BLaER1 treated with 17β-estradiol and CSF1 and Interleukin-3, amounts not matched to agents 10 nM and 100 nM (cell line): ENCODE measurements around the gene SPATA20.

ENCODE experiments used
- H3K27ac ChIP-seq, 11 experiments: shearing (Covaris generic); formaldehyde crosslinking; 2 replicates each; pipeline ENCODE4 v1.8.1; 2022
- H3K27me3 ChIP-seq, 11 experiments: shearing (Covaris generic); formaldehyde crosslinking; 2 replicates each; pipeline ENCODE4 v1.8.1; 2022
- H3K36me3 ChIP-seq, 11 experiments: shearing (Covaris generic); formaldehyde crosslinking; 2 replicates each; pipeline ENCODE4 v1.8.1; 2022
- H3K4me1 ChIP-seq, 10 experiments: shearing (Covaris generic); formaldehyde crosslinking; 2 replicates each; pipeline ENCODE4 v1.8.1; 2022
- H3K4me2 ChIP-seq, 11 experiments: shearing (Covaris generic); formaldehyde crosslinking; 2 replicates each; pipeline ENCODE4 v1.8.1; 2022
- H3K4me3 ChIP-seq, 10 experiments: shearing (Covaris generic); formaldehyde crosslinking; 2 replicates each; pipeline ENCODE4 v1.8.1; 2022
- H3K9ac ChIP-seq, 11 experiments: shearing (Covaris generic); formaldehyde crosslinking; 2 replicates each; pipeline ENCODE4 v1.8.1; 2022
- H3K9me3 ChIP-seq, 11 experiments: shearing (Covaris generic); formaldehyde crosslinking; replicated peaks in 1 of 11; 2 replicates each; pipeline ENCODE4 v1.8.1; 2022
- H4K20me1 ChIP-seq, 11 experiments: shearing (Covaris generic); formaldehyde crosslinking; 2 replicates each; pipeline ENCODE4 v1.8.1; 2022
- Cebpa-rat ChIP-seq, 11 experiments: shearing (Covaris generic); IDR thresholded peaks; 2 replicates each; pipeline ENCODE4 v1.8.1; 2022

The SPATA20 gene

DNA sequence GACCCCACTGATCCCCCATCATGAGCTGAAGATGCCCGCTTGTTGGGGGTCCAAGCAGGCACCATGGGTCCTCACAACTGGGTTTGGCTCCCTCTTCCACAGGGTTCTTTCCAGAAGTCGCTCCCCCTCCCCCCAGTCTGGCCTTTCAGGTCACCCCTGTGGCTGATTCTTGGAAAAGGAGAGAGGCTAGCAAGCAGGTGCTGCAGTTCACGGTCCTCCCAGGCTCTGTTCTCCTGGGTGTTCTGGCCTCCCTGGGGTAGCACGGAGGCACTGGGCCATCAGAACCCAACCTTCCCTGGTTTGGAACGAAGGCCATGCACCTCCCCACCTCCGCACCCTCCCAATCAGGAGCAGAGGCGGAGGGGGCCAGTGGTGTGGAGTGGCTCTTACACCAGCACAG, 32.4 kb downstream of the SPATA20 start:
- Histone ChIP-seq H4K20me1 (peaks cover 0 to 6% (median 0%) of the 10 kb centered on the region in 11 experiments; a peak in 2 of 22 replicates), H3K27me3 (no peaks in the 10 kb centered on the region), H3K9ac (no peak overlapping the region), H3K4me2 (no peak overlapping the region), H3K9me3 (no peaks in the 10 kb centered on the region), H3K4me1 (no peaks in the 10 kb centered on the region), H3K4me3 (no peak overlapping the region), H3K27ac (no peak overlapping the region), H3K36me3 (no peaks in the 10 kb centered on the region)
- no peak for TF ChIP-seq Cebpa-rat (IDR thresholded peaks at IDR 0.05)

- Histone ChIP-seq H4K20me1 (peaks cover 0 to 6% (median 0%) of the 10 kb centered on the region in 11 experiments; a peak in 2 of 22 replicates), H3K27me3 (no peaks in the 10 kb centered on the region), H3K9ac (no peak overlapping the region), H3K9me3 (no peaks in the 10 kb centered on the region), H3K4me2 (no peak overlapping the region), H3K27ac (no peak overlapping the region), H3K4me3 (no peak overlapping the region), H3K36me3 (no peaks in the 10 kb centered on the region), H3K4me1 (no peaks in the 10 kb centered on the region)
- no peak for TF ChIP-seq Cebpa-rat (IDR thresholded peaks at IDR 0.05)
Observed at GRCh38 chr17:50580646-50581045, 33.7 kb downstream of the SPATA20 start.

DNA sequence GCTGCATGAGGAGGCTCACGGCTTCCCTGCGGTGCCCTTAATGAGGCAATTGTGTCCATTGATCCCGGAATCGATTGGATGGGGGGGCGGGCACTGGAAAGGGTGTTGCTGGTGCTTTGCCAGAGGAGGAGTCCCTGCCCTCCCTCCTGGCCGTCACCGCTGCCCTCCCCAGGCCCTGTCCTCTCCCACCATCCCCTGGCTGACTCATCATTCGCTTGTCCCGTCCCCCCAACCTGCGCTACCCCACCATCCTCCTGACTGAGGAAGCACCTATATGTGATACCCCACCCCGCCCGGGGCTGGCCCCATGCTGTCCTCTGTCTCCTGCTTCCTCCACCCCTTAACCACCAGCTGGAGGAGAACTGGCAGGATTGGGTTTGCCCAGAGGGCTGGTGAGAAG, 34.3 kb downstream of the SPATA20 start:
- no peak for TF ChIP-seq Cebpa-rat (IDR thresholded peaks at IDR 0.05)
- H3K4me3 ChIP-seq = no peak overlapping the region
- H3K27me3 ChIP-seq = no peaks in the 10 kb centered on the region
- no peak overlapping the region for H3K27ac ChIP-seq
- no peaks in the 10 kb centered on the region for H3K9me3 ChIP-seq
- peaks cover 0 to 4% (median 0%) of the 10 kb centered on the region in 10 experiments; a peak in 4 of 20 replicates for H3K4me1 ChIP-seq
- H3K36me3 ChIP-seq = no peaks in the 10 kb centered on the region
- no peak overlapping the region for H3K9ac ChIP-seq
- no peak overlapping the region for H3K4me2 ChIP-seq
- H4K20me1 ChIP-seq = peaks cover 0 to 3% (median 0%) of the 10 kb centered on the region in 11 experiments; a peak in 2 of 22 replicates

DNA sequence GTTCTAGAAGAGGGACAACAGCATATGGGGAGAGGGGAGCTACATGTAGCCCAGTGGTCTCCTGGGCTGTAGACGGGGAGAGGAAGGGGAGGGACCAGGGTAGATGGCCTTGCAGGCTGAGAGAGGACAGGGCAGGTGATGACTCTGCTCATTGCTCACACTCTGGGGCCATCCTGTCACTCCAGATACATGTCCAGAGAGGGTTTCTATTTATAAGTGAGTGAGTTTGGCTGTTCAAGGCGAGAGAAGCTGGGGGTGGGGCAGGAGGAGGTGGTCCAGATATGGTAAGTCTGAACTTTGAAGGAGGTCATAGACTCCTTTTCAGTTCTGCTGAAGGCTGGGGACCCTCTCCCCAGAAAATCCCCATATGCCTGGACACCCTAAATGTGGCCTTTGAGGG, 35.8 kb downstream of the SPATA20 start:
- TF ChIP-seq Cebpa-rat (IDR thresholded peaks at IDR 0.05) = no peak

DNA sequence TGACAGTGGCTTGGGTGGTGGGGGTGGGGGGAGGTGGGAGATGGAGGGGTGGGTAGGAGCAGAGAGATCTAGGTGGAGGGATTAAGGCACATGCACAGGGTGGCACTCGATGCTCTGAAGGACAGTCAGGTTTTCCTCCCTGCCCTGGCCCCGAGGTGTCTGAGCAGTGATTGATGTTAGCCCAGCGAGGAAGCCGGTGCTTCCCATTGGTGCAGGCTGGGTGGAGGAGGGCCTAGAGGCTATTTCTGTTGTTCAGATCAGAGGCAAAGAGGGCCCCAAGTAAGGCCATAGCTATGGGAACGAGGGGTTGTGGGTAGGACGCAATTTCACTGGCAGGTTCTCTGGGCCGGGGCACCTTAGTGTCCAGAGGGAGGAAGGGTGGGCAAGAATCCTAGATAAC, 36.7 kb downstream of the SPATA20 start:
- H3K9me3 ChIP-seq = no peaks in the 10 kb centered on the region
- no peak overlapping the region for H3K27ac ChIP-seq
- H3K4me2 ChIP-seq = no peak overlapping the region
- H3K4me1 ChIP-seq = peaks cover 0 to 19% (median 10%) of the 10 kb centered on the region in 10 experiments; a peak in 13 of 20 replicates
- H3K36me3 ChIP-seq = no peaks in the 10 kb centered on the region
- H4K20me1 ChIP-seq = no peaks in the 10 kb centered on the region; a peak in 3 of 22 replicates
- H3K27me3 ChIP-seq = no peaks in the 10 kb centered on the region
- TF ChIP-seq Cebpa-rat (IDR thresholded peaks at IDR 0.05) = no peak
- no peak overlapping the region for H3K4me3 ChIP-seq
- H3K9ac ChIP-seq = no peak overlapping the region

More for the DNA sequence above, 35.8 kb downstream of the SPATA20 start:
- Histone ChIP-seq H3K27ac (no peak overlapping the region), H3K4me1 (peaks cover 0 to 18% (median 10%) of the 10 kb centered on the region in 10 experiments; a peak in 13 of 20 replicates), H3K9ac (no peak overlapping the region), H3K27me3 (no peaks in the 10 kb centered on the region), H3K9me3 (no peaks in the 10 kb centered on the region), H3K36me3 (no peaks in the 10 kb centered on the region), H3K4me2 (no peak overlapping the region), H4K20me1 (no peaks in the 10 kb centered on the region; a peak in 3 of 22 replicates), H3K4me3 (no peak overlapping the region)

DNA sequence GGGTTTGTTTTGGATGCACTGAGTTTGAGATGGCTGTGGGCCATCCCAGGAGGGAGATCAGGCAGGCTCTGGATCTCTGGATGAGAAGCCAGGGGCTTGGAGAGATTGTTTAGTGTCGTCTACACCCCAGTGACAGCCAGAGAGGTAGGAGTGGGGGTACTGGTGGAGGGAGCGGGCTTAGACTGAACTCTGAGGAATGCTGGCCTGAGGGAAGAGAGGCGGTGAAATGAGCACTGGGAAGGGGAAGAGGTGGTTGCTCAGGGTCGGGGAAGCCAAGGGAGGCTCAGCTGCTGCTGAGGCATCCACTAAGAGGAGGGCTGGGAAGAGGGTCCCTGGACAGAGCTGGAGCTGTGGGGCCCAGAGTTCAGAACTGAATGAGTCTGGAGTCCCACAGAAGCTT, 37.1 kb downstream of the SPATA20 start:
- H3K4me3 ChIP-seq = no peak overlapping the region
- no peak overlapping the region for H3K4me2 ChIP-seq
- no peak overlapping the region for H3K9ac ChIP-seq
- no peaks in the 10 kb centered on the region for H3K27me3 ChIP-seq
- H4K20me1 ChIP-seq = no peaks in the 10 kb centered on the region; a peak in 3 of 22 replicates
- H3K27ac ChIP-seq = no peak overlapping the region
- no peaks in the 10 kb centered on the region for H3K9me3 ChIP-seq
- peaks cover 0 to 19% (median 10%) of the 10 kb centered on the region in 10 experiments; a peak in 13 of 20 replicates for H3K4me1 ChIP-seq
- H3K36me3 ChIP-seq = no peaks in the 10 kb centered on the region
- no peak for TF ChIP-seq Cebpa-rat (IDR thresholded peaks at IDR 0.05)

- Histone ChIP-seq H3K36me3 (no peaks in the 10 kb centered on the region), H3K4me2 (no peak overlapping the region), H3K9me3 (no peaks in the 10 kb centered on the region), H3K27me3 (no peaks in the 10 kb centered on the region), H3K4me1 (peaks cover 0 to 19% (median 10%) of the 10 kb centered on the region in 10 experiments; a peak in 13 of 20 replicates), H3K27ac (no peak overlapping the region), H4K20me1 (no peaks in the 10 kb centered on the region; a peak in 3 of 22 replicates), H3K9ac (no peak overlapping the region), H3K4me3 (no peak overlapping the region)
- TF ChIP-seq Cebpa-rat (IDR thresholded peaks at IDR 0.05) = no peak
Observed at GRCh38 chr17:50584749-50585148, 37.8 kb downstream of the SPATA20 start.

DNA sequence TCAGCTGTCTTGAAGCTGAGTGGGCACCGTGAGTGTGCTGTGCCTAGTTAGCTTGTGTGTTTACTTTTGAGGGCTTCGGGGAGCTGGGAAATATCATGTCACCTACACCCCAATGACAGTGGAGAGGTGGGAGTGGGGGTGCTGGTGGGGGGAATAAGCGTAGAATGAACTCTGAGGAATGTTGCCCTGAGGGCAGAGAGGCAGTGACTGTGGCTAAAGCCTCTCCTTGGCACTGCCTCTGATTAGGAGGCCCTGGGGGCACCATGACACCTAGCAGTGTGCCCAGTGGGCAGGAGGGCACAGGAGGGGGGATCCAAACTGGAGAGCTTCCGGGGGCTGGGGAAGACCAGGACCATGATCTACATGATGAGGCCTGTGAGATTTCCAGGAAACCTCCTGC, 38.4 kb downstream of the SPATA20 start:
- Histone ChIP-seq H3K9ac (no peak overlapping the region), H3K9me3 (no peaks in the 10 kb centered on the region), H3K4me1 (peaks cover 0 to 19% (median 10%) of the 10 kb centered on the region in 10 experiments; a peak in 13 of 20 replicates), H3K27me3 (no peaks in the 10 kb centered on the region), H3K4me2 (no peak overlapping the region), H3K4me3 (no peak overlapping the region), H3K27ac (no peak overlapping the region), H4K20me1 (no peaks in the 10 kb centered on the region; a peak in 3 of 22 replicates), H3K36me3 (no peaks in the 10 kb centered on the region)
- TF ChIP-seq Cebpa-rat (IDR thresholded peaks at IDR 0.05) = no peak

- H3K9me3 ChIP-seq = no peaks in the 10 kb centered on the region
- no peaks in the 10 kb centered on the region for H3K36me3 ChIP-seq
- H3K4me1 ChIP-seq = peaks cover 0 to 19% (median 10%) of the 10 kb centered on the region in 10 experiments; a peak in 13 of 20 replicates
- no peak overlapping the region for H3K9ac ChIP-seq
- no peak for TF ChIP-seq Cebpa-rat (IDR thresholded peaks at IDR 0.05)
- H3K27me3 ChIP-seq = no peaks in the 10 kb centered on the region
- H4K20me1 ChIP-seq = no peaks in the 10 kb centered on the region; a peak in 3 of 22 replicates
- no peak overlapping the region for H3K4me2 ChIP-seq
- no peak overlapping the region for H3K27ac ChIP-seq
- no peak overlapping the region for H3K4me3 ChIP-seq
Observed at GRCh38 chr17:50585891-50586290, 38.9 kb downstream of the SPATA20 start.
